ENCODE data around the gene ZNF675.
"Not testable (repeated sequence)": the region's sequence is repeated elsewhere in the genome, so short reads cannot be mapped to it uniquely, and the experiment has no call there.

ZNF675 gene

DNA sequence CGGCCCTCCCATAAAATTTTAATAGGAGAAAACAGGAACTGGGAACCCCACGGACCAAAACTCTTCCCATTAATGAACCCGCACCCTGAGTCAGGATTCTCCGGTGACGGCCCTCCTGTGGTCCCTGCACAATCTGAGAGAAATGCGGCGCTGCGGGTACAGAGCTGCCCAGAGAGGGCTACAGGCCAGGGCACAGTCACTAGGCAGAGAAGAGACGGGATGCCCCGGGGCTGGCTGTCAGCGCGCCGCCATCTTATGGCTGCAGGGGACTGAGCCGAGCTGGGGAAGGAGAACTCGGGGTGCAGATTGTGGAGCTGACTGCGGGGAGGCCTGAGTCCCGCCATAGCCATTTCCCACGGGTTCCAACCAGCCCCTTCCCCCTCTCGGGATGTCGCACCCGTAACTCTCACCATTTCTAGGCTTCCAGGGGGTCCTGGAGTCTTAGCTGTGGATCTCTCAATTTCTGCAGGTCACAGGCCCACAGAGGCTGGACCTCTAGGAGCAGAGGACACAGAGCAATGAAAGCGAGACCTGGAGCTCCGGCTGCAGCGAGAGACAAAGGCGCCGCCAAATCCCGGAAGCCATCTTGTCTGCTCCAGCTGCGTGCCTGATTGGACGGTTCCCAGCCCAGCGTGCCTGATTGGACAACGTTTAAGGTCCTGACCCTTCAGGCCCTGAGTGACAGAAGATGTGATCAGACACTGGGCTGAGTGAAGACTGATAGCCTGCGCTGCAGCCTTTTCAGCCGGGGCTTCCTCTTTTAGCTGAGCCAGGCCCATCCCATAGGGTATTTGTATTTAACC, at the start of gene ZNF675:
Gene ZNF675 (minus strand): TSS at position 592 of the 803 bp plus-strand sequence. CDS start 179 bp downstream, at position 413.
- peak; percentile 75 for DNase-seq

GRCh38 chr19:23730729-23731465, 43.9 kb upstream of the ZNF675 start:
- not testable (repeated sequence) for DNase-seq

DNA sequence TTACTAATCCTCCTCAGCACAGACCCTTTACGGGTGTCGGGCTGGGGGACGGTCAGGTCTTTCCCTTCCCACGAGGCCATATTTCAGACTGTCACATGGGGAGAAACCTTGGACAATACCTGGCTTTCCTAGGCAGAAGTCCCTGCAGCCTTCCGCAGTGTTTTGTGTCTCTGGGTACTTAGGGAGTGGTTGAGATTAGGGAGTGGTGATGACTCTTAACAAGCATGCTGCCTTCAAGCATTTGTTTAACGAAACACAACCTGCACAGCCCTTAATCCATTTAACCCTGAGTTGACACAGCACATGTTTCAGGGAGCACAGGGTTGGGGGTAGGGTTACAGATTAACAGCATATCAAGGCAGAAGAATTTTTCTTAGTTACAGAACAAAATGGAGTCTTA, 37.1 kb upstream of the ZNF675 start:
- DNase-seq = not testable (repeated sequence)

GRCh38 chr19:23718802-23719201, 31.8 kb upstream of the ZNF675 start:
- no peak for DNase-seq

DNA sequence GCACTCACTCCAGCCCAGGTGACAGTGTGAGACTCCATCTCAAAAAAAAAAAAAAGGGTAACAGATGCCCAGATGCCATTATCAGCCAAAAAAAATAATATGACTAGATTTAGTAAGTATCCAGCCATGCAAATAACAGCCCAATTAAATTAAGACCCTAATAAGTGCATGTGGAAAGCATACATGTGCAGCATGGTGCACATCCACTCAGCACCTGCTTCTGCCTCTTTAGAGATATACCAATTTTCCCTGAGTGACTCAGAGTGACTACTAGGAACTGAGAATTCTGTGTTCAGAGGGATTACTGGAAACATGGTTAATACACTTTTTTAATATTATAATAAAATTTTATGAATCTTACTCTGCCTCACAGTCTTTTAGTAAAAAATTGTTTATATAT, 29.8 kb upstream of the ZNF675 start:
- DNase-seq = no peak

- DNase-seq = no peak
Observed at GRCh38 chr19:23709347-23709746, 22.3 kb upstream of the ZNF675 start.

GRCh38 chr19:23706657-23707056, 19.6 kb upstream of the ZNF675 start:
- DNase-seq = no peak

- DNase-seq = no peak
Observed at GRCh38 chr19:23699521-23699860, 12.5 kb upstream of the ZNF675 start.

DNA sequence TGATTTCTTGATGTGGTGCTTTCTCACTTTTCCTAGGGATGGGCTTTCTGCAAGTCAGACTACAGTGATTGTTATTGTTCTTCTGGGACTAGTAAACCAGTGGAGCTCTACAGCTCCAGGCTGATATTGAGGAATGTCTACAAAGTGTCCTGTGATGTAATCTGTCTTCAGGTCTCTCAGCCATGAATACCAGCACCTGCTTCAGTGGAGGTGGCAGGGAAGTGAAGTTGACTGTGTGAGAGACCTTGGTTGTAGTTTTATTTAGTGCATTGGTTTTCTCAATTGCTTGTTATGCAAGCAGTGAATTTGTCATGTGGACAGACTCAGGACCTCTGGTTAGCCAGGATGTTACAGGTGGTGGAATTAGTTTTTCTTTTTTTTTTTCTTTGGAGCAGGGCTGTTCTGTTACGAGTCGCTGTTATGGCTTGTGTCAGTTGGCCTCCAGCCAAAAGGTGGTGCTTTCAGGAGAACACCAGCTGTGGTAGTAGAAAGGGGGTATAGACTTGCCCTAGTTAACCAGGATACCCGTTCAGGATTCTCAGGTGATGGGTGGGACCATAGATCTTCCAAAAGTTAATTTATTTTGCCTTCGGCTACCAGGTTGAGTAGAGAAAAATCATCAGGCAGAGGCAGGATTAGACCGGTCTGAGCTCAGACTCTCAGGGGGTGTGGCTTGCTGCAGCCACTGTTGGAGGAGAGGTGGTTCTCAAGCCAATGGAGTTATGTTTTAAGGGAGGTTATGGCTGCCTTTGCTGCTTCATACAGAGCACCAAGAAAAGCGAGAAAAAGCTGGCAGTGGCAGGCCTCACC, 11.9 kb upstream of the ZNF675 start:
- no peak for DNase-seq

DNA sequence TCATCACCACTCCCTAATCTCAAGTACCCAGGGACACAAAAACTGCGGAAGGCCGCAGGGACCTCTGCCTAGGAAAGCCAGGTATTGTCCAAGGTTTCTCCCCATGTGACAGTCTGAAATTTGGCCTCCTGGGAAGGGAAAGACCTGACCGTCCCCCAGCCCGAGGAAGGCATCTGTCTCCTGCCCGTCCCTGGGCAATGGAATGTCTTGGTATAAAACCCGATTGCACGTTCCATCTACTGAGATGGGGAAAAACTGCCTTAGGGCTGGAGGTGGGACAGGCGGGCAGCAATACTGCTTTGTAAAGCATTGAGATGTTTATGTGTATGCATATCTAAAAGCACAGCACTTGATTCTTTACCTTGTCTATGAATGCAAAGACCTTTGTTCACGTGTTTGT, 5.9 kb upstream of the ZNF675 start:
- not testable (repeated sequence) for DNase-seq

DNA sequence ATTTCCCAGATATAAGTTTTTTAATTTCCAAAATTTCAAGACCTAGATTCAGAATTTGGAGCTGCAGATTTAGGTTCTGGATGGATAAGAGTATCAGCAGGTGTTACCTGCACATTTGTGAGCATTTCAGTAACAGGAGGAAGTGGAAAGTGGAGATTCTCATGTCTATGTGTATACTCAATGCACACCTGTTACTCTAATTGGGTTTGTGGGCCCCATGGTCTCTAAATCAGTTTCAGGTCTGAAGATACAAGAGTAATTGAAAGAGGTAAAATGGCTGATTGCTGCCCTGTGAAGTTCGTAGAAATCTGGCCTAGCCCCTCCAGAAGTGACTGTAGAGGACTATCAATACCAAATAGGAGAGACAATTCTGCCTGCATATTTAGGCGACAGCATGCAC, 13.9 kb downstream of the ZNF675 start:
- DNase-seq = no peak

GRCh38 chr19:23668606-23669005, 18.4 kb downstream of the ZNF675 start:
- not testable (repeated sequence) for DNase-seq

- no peak for DNase-seq
Observed at GRCh38 chr19:23665651-23666410, 21.2 kb downstream of the ZNF675 start.

DNA sequence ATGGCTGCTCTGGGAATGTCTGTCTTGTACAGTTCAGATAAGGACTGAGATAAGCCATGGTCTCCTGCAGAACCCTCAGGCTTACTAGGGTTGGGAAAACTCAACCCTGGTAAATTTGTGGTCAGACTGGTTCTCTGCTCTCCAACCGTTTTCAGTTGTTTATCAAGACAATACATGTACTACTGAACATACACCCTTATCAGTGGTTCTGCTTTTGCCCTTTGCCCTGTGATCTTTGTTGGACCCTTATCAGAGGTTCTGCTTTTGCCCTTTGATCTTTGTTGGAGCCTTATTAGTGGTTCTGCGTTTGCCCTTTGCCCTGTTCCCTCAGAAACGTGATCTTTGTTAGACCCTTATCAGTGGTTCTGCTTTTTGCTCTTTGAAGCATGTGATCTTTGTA, 37.2 kb downstream of the ZNF675 start:
- not testable (repeated sequence) for DNase-seq
